HG03575 (cell line): Measurements from ENCODE around the gene CNTN4.
A peak's percentile ranks its signal among the peaks of the same experiment; 100 is the strongest.
"Not testable (repeated sequence)": the region's sequence is repeated elsewhere in the genome, so short reads cannot be mapped to it uniquely, and the experiment has no call there.

ENCODE experiments used
- ATAC-seq: cut with Tn5 transposase; IDR thresholded peaks from one replicate; pipeline ENCODE4 v1.9.1; 2021; ENCODE audit not compliant: unreplicated experiment, insufficient number of reproducible peaks, low FRiP score; ENCODE audit errors: extremely low read depth

Gene CNTN4

DNA sequence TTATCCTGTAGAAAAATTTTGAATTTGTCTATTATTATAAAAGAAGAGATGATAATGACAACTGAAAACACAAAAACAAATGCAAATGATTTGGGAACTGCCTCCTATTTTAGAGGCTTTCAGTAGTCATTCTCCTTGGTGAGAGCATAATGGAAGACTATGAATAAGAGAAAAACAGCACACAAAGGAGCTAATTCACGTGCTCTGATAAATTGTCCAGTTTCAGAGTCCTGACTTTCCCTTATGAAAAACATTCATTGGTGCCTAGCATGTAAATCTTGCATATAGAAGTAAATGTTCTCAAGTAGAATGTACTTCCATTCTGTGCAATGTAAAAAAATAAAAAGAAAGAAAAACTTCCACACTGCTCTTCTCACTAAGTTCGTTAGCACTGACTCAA, 805.4 kb downstream of the CNTN4 start:
- ATAC-seq, result no peak

DNA sequence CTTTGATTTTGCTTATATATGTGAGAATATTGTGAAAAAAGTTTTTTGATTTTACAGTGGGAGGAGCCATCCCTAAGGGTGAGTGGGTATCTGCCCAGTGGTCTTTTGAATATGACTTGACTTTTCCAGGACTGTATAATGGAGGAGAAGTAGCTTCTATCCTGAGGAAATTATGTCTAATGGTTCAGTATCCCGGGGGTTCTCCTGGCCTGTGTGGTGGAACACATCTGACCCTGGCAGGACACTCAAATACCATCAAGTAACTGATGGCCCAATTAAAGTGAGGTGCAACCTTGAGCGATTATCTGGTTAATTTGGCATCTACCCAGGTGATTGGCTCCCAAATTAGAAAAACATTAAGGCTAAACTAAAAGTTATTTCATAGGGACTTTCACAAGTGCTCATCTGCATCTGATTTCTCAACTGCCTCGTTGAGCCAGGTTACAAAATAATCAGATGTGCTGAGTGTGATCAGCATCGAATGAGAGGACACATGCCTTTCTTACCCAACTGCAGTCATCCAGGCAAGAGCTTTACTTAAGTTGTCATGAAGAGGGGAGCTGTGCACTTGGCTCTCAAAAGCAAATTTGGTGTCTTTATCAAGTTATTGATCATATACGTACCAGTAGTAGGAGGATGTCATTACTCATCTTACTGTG, 810.2 kb downstream of the CNTN4 start:
- ATAC-seq, result no peak

DNA sequence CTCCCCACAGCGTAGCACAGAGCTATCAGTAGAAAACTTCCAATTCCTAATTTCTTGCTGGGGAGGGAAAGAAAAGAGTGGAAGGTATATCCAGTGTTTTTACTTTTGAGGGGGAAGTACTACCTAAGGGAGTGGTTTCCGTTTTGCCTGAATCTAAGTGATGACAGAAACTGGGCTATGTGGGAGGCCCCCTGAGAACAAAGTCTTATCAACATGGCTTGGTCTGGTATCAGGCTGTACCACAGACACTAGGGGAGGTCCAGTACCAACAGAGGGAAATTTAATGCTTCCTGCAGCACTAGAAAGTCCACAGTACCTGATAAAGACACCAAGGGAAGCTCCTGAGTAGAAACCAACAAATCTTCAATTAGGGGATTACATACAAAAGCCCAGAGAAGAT, 812.3 kb downstream of the CNTN4 start:
- ATAC-seq, result no peak

- ATAC-seq, result no peak
Observed at GRCh38 chr3:2915826-2916225, 817.2 kb downstream of the CNTN4 start.

GRCh38 chr3:2916640-2917039, 818.0 kb downstream of the CNTN4 start:
- ATAC-seq, result not testable (repeated sequence)

- ATAC-seq, result peak; percentile 66
Observed at GRCh38 chr3:2920103-2920502, 821.4 kb downstream of the CNTN4 start.

GRCh38 chr3:2921452-2921851, 822.8 kb downstream of the CNTN4 start:
- no peak for ATAC-seq

DNA sequence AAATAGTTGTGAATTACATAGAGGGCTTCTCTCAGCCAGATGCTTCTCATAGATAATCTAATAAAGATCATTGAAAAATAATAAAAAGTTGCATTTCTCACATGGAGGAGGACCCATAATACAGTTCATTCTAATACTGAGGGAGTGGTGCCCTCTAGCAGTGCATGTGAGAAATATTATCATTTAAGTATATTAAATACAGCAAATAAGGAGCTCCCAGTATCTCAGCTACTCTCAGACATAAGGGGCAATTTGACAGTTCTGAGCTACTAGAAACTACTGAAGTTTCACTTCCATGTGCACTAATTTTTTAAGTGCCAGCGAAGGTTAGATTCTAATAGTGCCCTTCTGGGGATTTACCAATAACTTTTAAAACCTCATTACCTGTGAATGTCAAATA, 823.2 kb downstream of the CNTN4 start:
- ATAC-seq, result peak; percentile 40

DNA sequence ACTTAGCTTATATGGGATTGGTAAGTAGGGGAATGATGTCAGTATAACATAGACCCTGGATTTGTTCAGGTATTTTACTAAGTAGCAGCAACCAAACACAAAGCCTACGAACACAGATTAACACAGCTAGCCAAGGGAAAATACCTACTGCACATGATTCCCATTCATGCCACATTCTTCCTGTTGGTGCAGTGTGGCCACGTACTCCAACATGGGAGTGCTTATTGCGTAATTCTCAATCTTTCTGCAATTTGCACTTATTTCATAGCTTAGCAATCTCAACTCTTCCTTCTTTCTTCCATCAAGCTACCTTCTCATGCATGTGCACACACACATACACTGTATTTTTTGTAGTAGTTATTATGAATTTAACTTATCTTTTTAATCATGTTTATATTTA, 824.7 kb downstream of the CNTN4 start:
- ATAC-seq, result no peak

- ATAC-seq, result no peak
Observed at GRCh38 chr3:2927259-2927658, 828.6 kb downstream of the CNTN4 start.

- ATAC-seq, result no peak
Observed at GRCh38 chr3:2929574-2929973, 830.9 kb downstream of the CNTN4 start.

DNA sequence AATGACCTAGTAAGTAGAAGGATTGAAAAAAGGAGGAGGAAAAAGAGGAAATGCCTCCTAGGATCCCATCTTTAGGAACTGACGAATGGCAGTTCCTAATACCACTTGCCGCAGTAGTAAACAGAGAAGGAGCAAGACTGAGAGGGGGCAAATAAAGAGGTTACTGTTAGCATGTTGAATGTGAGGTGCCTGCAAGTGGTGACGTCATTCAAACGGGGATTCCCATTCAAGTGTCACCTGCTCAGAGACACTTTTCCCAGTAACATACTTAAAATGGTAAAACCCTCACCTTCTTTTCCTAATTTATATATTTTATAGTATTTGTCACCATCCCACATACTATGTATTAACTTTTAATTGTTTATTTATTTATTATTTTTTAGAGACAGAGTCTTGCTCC, 832.6 kb downstream of the CNTN4 start:
- no peak for ATAC-seq

- no peak for ATAC-seq
Observed at GRCh38 chr3:2934541-2934940, 835.9 kb downstream of the CNTN4 start.

DNA sequence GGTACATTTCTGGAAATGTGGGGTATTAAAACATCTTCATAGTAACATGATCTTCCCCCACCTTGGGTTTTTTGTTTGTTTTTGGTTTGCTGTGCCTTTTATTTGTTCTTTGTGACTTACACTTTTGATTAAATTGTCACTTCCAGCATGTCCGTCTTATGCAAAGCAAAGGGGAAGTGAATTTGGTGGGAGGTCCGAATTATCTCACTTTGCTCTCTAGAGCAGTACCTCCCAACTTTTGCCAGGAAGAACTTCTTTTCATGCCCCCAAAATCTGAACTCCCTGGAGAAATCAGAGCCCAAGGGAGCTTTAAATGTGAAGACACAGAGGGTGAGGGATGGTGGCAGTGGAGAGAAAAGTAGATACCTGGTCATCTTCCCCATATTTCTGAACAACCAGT, 838.4 kb downstream of the CNTN4 start:
- no peak for ATAC-seq

- no peak for ATAC-seq
Observed at GRCh38 chr3:2937592-2937991, 838.9 kb downstream of the CNTN4 start.

GRCh38 chr3:2938711-2939110, 840.0 kb downstream of the CNTN4 start:
- no peak for ATAC-seq

- ATAC-seq, result no peak
Observed at GRCh38 chr3:2940062-2940461, 841.4 kb downstream of the CNTN4 start.

- ATAC-seq, result peak; percentile 70
Observed at GRCh38 chr3:2944628-2945027, 846.0 kb downstream of the CNTN4 start.

GRCh38 chr3:2945121-2945520, 846.5 kb downstream of the CNTN4 start:
- no peak for ATAC-seq

DNA sequence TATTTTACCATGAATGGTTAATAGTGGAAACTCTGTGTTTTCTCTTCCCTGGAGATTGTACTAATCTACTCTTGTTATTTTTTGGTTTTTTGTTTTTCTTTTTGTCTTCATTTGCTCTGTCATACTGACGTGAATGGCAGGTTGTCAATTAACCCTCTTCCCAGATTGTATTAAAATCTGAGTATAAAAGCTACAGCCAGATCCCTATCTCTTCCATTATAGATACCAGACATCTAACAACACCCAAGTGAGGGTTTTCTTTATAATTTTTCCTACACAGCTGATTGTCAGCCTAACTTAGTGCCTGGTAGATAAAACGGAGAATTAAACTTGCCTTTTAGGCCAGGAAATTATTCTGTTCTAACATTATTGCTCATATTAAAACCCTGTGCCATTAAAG, 848.9 kb downstream of the CNTN4 start:
- ATAC-seq, result no peak

GRCh38 chr3:2948882-2949281, 850.2 kb downstream of the CNTN4 start:
- no peak for ATAC-seq
